Brain microvascular endothelial cell (primary cell): ENCODE results near the gene RGS7.

ENCODE experiments used
- DNase-seq: peaks from one replicate; pipeline ENCODE4 v3.0.0-alpha.2; 2020
- H3K27ac ChIP-seq: fragments of 250-450 bp; sonication (Bioruptor Pico); 2 replicates; pipeline ENCODE4 v1.5.1; 2020; ENCODE audit warnings: mild to moderate bottlenecking, moderate library complexity
- H3K27me3 ChIP-seq: fragments of 250-450 bp; sonication (Bioruptor Pico); replicated peaks from 2 replicates; pipeline ENCODE4 v1.5.1; 2020; ENCODE audit warnings: mild to moderate bottlenecking
- H3K36me3 ChIP-seq: fragments of 250-450 bp; sonication (Bioruptor Pico); replicated peaks from 2 replicates; pipeline ENCODE4 v1.5.1; 2020; ENCODE audit warnings: mild to moderate bottlenecking
- H3K4me3 ChIP-seq: 2 replicates; pipeline ENCODE4 v1.5.1; 2011; ENCODE audit warnings: low read depth, mild to moderate bottlenecking, control low read depth, low read length, moderate library complexity
- CTCF ChIP-seq: IDR thresholded peaks from 2 replicates; pipeline ENCODE4 v1.5.1; 2011; ENCODE audit warnings: low read depth, mild to moderate bottlenecking, moderate library complexity, low read length, control low read depth, inconsistent platforms; ENCODE audit errors: missing control alignments
- in situ Hi-C: cut with HindIII; loops from 2 replicates; pipeline ENCODE4 v1.10.0; 2017; ENCODE audit warnings: low sequenced_read_pairs, low pct_ligation_motif_present

The RGS7 gene

GRCh38 chr1:241109039-241109438 lies 248.0 kb downstream of the RGS7 start:
- H3K36me3 ChIP-seq: no peaks in the 10 kb centered on the region
- in situ Hi-C loops: no loop called here
- no peak overlapping the region for H3K4me3 ChIP-seq
- TF ChIP-seq CTCF: no peak
- no peak overlapping the region for H3K27ac ChIP-seq
- H3K27me3 ChIP-seq: no peaks in the 10 kb centered on the region
- no peak for DNase-seq

GRCh38 chr1:241105147-241105546 lies 251.9 kb downstream of the RGS7 start:
- H3K36me3 ChIP-seq: no peaks in the 10 kb centered on the region
- in situ Hi-C loops: no loop called here
- no peak overlapping the region for H3K27ac ChIP-seq
- no peak for DNase-seq
- TF ChIP-seq CTCF: no peak
- no peak overlapping the region for H3K4me3 ChIP-seq
- no peaks in the 10 kb centered on the region for H3K27me3 ChIP-seq

GRCh38 chr1:241102664-241103063 lies 254.3 kb downstream of the RGS7 start:
- Histone ChIP-seq H3K27me3 (no peaks in the 10 kb centered on the region), H3K36me3 (no peaks in the 10 kb centered on the region), H3K4me3 (no peak overlapping the region), H3K27ac (no peak overlapping the region)
- in situ Hi-C loops: no loop called here
- TF ChIP-seq CTCF: no peak
- no peak for DNase-seq

GRCh38 chr1:241101622-241102021 lies 255.4 kb downstream of the RGS7 start:
- in situ Hi-C loops: no loop called here
- Histone ChIP-seq H3K27me3 (no peaks in the 10 kb centered on the region), H3K27ac (no peak overlapping the region), H3K4me3 (no peak overlapping the region), H3K36me3 (no peaks in the 10 kb centered on the region)
- TF ChIP-seq CTCF: no peak
- DNase-seq: no peak

- no peaks in the 10 kb centered on the region for H3K36me3 ChIP-seq
- no peak overlapping the region for H3K4me3 ChIP-seq
- in situ Hi-C loops: no loop called here
Measured at GRCh38 chr1:241097479-241097878, 259.5 kb downstream of the RGS7 start.

More at GRCh38 chr1:241097479-241097878, 259.5 kb downstream of the RGS7 start:
- no peak overlapping the region for H3K27ac ChIP-seq
- TF ChIP-seq CTCF: no peak
- DNase-seq: no peak
- no peaks in the 10 kb centered on the region for H3K27me3 ChIP-seq
